ENCODE data around the gene HILPDA. TPM values are rescaled to one million over a fixed set of nuclear protein-coding genes. Genes with fewer than 3 reads are reported as not detected.
"Not testable (repeated sequence)": the region's sequence is repeated elsewhere in the genome, so short reads cannot be mapped to it uniquely, and the experiment has no call there.

Gene HILPDA
- total RNA-seq, 1 experiment from 2014 or later = 17.0 TPM

- H3K4me3 ChIP-seq (ENCODE audit: low read depth, low read length) = peak within 1 kb of the TSS; percentile 61
- not testable (repeated sequence) for H3K9me3 ChIP-seq; H3K9me3 Mint-ChIP-seq (ENCODE audit: unreplicated experiment); BruUV-seq (replicated peaks); H3K27me3 ChIP-seq (replicated peaks; ENCODE audit: control insufficient read depth, insufficient read depth, low read length); H3K27me3 Mint-ChIP-seq (ENCODE audit: insufficient read depth, unreplicated experiment); H3K4me1 ChIP-seq; H3K36me3 ChIP-seq (ENCODE audit: control insufficient read depth, insufficient read depth, low read length)
- peak within 1 kb of the TSS; percentile 99 for H3K27ac Mint-ChIP-seq (ENCODE audit: unreplicated experiment)
- peaks cover 12% of the 10 kb centered on the region for H3K4me1 Mint-ChIP-seq (ENCODE audit: low read depth, unreplicated experiment)
- ChIA-PET POLR2A (interaction anchor here (0.7 kb wide), 1 partner anchor 41 kb away, joined by 3 read pairs; no protein-coding TSS in a partner anchor), CTCF (interaction anchor here (0.8 to 1.4 kb wide), 2 partner anchors 42 to 49 kb away, joined by 4 to 7 read pairs; no protein-coding TSS in a partner anchor)
- H3K36me3 Mint-ChIP-seq (ENCODE audit: insufficient read depth, unreplicated experiment) = peaks cover 28% of the 10 kb centered on the region
- peak; percentile 96 to 97 for DNase-seq
- peak within 1 kb of the TSS; percentile 91 for H3K4me3 Mint-ChIP-seq (ENCODE audit: unreplicated experiment)
- TF ChIP-seq CTCF (IDR thresholded peaks at IDR 0.05; ENCODE audit: insufficient read depth in 1 of 2, low read depth in 1 of 2, low read length in 1 of 2, severe bottlenecking in 1 of 2, unreplicated experiment in 1 of 2) = peak; percentile 35 to 50
- intact Hi-C loops (cut with micrococcal nuclease; ENCODE audit: unreplicated experiment) = loop anchor here (5.0 to 10.0 kb wide), 2 partner anchors 56 to 188 kb away; no protein-coding TSS in a partner anchor
Observed at GRCh38 chr7:128476402-128477335, 21.0 kb downstream of the HILPDA start, which contains the start of gene METTL2B. Gene METTL2B (plus strand): TSS chr7:128476748. CDS start chr7:128476766, 18 bp downstream.

- BruUV-seq (replicated peaks); H3K9me3 Mint-ChIP-seq (ENCODE audit: unreplicated experiment); H3K9me3 ChIP-seq; DNase-seq; H3K27me3 Mint-ChIP-seq (ENCODE audit: insufficient read depth, unreplicated experiment); POLR2A ChIA-PET; H3K36me3 ChIP-seq (ENCODE audit: control insufficient read depth, insufficient read depth, low read length); H3K27me3 ChIP-seq (replicated peaks; ENCODE audit: control insufficient read depth, insufficient read depth, low read length); H3K4me1 ChIP-seq: not testable (repeated sequence)
- Mint-ChIP-seq H3K4me1 (ENCODE audit: low read depth, unreplicated experiment) (peaks cover 12% of the 10 kb centered on the region), H3K27ac (ENCODE audit: unreplicated experiment) (peak overlapping the region; percentile 99), H3K4me3 (ENCODE audit: unreplicated experiment) (peak overlapping the region; percentile 91), H3K36me3 (ENCODE audit: insufficient read depth, unreplicated experiment) (peaks cover 28% of the 10 kb centered on the region)
- peak overlapping the region; percentile 61 for H3K4me3 ChIP-seq (ENCODE audit: low read depth, low read length)
- intact Hi-C loops (cut with micrococcal nuclease; ENCODE audit: unreplicated experiment) = loop anchor here (5.0 to 10.0 kb wide), 2 partner anchors 55 to 187 kb away; no protein-coding TSS in a partner anchor
- CTCF ChIA-PET = interaction anchor here (1.4 kb wide), 1 partner anchor 50 kb away, joined by 7 read pairs; no protein-coding TSS in a partner anchor
Observed at GRCh38 chr7:128477336-128477690, 21.6 kb downstream of the HILPDA start.

GRCh38 chr7:128479082-128479481 is 23.4 kb downstream of the HILPDA start:
- H3K27ac Mint-ChIP-seq (ENCODE audit: unreplicated experiment); H3K27me3 Mint-ChIP-seq (ENCODE audit: insufficient read depth, unreplicated experiment); DNase-seq; H3K4me1 ChIP-seq; H3K4me3 Mint-ChIP-seq (ENCODE audit: unreplicated experiment); H3K9me3 ChIP-seq; POLR2A ChIA-PET; H3K36me3 ChIP-seq (ENCODE audit: control insufficient read depth, insufficient read depth, low read length); H3K9me3 Mint-ChIP-seq (ENCODE audit: unreplicated experiment); CTCF ChIA-PET; H3K27me3 ChIP-seq (replicated peaks; ENCODE audit: control insufficient read depth, insufficient read depth, low read length); H3K4me3 ChIP-seq (ENCODE audit: low read depth, low read length): not testable (repeated sequence)
- intact Hi-C loops (cut with micrococcal nuclease; ENCODE audit: unreplicated experiment) = loop anchor here (5.0 to 10.0 kb wide), 2 partner anchors 53 to 186 kb away; no protein-coding TSS in a partner anchor
- Mint-ChIP-seq H3K4me1 (ENCODE audit: low read depth, unreplicated experiment) (peaks cover 12% of the 10 kb centered on the region), H3K36me3 (ENCODE audit: insufficient read depth, unreplicated experiment) (peaks cover 43% of the 10 kb centered on the region)
- BruUV-seq (replicated peaks) = TSS peak; percentile 0

GRCh38 chr7:128488134-128488533 is 32.5 kb downstream of the HILPDA start:
- H3K4me1 ChIP-seq; BruUV-seq (replicated peaks); H3K9me3 Mint-ChIP-seq (ENCODE audit: unreplicated experiment); H3K27me3 Mint-ChIP-seq (ENCODE audit: insufficient read depth, unreplicated experiment); POLR2A ChIA-PET; intact Hi-C loops (cut with micrococcal nuclease; ENCODE audit: unreplicated experiment); H3K4me1 Mint-ChIP-seq (ENCODE audit: low read depth, unreplicated experiment); H3K27me3 ChIP-seq (replicated peaks; ENCODE audit: control insufficient read depth, insufficient read depth, low read length); H3K27ac Mint-ChIP-seq (ENCODE audit: unreplicated experiment); DNase-seq; H3K4me3 ChIP-seq (ENCODE audit: low read depth, low read length); H3K4me3 Mint-ChIP-seq (ENCODE audit: unreplicated experiment); CTCF ChIA-PET; H3K36me3 ChIP-seq (ENCODE audit: control insufficient read depth, insufficient read depth, low read length); H3K9me3 ChIP-seq: not testable (repeated sequence)
- H3K36me3 Mint-ChIP-seq (ENCODE audit: insufficient read depth, unreplicated experiment) = peaks cover 60% of the 10 kb centered on the region
